HG03442 (cell line): ENCODE data around the gene PRSS36.
"Not testable (repeated sequence)": the region's sequence is repeated elsewhere in the genome, so short reads cannot be mapped to it uniquely, and the experiment has no call there.

Experiments used
- ATAC-seq: cut with Tn5 transposase; IDR thresholded peaks from one replicate; pipeline ENCODE4 v1.9.1; 2021; ENCODE audit warnings: mild to moderate bottlenecking, moderate library complexity; ENCODE audit not compliant: unreplicated experiment

Gene PRSS36

DNA sequence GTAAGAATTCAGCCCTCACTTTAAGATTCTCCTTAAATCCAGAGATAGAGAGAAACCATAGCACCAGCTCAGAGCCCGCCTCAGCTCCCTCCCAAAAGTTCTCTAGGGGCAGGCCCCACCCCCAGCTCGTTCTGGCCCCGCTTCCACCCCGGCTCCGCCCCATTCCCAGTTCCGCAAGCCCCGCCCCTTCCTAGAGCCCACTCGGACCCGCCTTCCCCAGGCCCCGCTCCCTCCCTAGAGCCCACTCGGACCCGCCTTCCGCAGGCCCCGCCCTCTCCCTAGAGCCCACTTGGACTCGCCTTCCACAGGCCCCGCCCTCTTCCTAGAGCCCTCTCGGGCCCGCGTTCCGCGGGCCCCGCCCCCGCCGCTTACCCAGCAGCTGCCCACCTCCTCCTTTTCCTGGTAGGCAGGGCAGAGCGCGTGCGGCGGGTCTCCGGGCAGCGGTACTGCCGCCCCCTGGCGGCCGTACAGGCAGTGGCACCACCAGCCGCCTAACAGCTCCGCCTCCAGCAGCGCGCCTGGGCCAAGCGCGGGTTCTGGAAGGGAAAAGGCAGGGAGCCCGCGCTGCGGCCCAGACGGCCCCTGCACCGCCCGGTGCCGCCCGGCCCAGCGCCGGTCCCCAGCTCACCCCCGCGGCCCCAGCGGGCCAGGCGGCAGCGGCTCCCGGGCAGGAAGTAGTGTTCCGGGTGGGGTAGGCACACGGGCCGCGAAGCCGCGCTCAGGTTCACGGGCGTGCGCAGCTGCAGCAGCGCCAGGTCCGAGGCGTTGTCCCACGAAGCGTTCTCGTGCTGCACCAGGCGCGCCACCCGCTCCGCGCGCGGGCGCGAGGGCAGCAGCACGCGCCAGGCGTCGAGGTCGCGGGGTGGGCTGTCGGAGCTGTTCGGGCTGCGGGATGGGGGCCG lies 7.5 kb downstream of the PRSS36 start:
- ATAC-seq, result peak; percentile 91

DNA sequence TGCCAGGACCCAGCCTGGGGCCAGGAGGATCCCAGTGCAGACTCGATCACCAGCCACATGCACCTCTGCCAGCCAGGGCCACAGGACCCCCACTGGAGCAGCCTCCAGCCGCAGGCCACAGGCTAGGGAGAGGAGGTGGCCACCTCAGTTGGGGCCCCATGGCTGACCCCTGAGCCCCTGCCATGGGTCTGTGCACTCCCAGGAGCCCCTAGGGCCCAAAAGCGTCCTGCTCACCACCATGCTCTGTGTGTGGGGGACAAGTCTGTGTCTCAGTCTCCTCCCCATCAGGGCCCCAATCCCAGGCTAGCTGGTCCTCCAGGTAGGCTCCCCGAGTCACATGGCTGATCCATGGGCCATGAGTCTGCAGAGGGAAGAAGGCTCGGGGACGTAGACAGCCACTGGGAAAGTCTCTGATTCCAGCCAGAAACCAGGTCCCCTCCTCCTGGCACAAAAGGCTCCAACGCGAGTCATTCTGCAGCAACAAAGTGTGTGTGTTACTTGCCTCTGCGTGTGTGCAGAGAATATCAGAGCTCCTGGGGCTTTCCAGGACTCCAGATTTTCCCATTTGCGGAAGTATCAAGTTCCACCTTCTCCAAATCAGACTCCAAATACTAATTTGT lies 8.3 kb downstream of the PRSS36 start:
- no peak for ATAC-seq

DNA sequence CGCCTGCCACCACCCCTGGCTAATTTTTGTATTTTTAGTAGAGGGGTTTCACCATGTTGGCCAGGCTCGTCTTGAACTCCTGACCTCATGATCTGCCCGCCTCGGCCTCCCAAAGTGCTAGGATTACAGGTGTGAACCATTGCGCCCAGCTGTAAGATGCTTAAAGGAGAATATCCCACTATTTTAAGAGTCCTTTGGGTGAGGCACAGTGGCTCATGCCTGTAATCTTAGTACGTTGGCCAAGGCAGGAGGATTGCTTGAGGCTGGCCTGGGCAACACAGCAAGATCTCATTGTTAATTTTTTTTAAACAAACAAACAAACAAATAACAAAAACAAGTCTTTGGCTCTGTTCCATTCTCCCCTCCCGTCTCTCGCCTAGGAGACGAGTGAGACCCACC lies 8.8 kb downstream of the PRSS36 start:
- not testable (repeated sequence) for ATAC-seq

DNA sequence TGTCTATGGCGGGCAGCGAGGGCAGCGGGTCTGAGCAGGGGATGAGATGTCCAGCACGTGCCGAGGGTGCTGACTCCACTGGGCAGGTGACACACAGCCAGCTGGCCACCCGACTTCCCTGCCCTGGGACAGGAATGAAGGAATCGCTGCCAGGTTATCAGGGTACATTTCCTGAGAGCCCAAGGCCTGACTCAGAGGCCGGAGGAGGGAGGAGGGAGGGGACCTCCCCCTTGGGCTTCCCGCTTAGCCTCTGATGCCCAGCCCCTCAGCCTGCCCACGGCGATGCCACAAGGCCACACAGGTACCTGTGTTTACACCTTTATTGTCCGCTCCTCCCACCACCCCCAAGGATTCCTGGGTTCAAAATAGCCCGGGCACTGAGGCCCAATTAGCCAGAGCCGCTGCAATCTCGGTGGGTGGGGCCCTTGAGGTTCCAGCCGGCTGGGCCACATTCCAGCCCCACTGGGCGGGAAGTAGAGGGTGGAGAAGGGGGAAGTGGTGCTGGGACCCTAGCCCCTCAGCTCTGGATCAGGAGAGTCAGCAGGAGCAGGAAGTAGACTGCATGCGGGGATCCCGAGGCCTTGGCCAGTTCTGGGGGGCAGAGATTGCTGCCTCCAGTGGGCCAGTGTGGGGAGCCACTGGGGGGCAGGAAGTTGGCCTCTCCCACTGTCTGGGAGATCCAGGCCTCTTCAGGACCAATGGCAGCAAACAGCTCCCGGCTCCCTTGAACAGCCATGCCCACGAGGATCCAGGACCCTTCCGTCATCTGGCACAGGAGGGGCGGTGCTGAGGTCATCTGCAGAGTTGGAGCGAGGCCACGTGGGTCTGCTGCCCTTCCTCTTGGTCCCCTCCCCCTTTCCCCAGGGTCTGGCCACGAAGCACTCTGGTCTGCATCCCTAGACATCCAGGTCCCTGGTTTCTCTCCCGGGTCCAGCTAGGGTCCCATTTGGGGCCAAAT lies 11.0 kb downstream of the PRSS36 start:
- ATAC-seq, result no peak

DNA sequence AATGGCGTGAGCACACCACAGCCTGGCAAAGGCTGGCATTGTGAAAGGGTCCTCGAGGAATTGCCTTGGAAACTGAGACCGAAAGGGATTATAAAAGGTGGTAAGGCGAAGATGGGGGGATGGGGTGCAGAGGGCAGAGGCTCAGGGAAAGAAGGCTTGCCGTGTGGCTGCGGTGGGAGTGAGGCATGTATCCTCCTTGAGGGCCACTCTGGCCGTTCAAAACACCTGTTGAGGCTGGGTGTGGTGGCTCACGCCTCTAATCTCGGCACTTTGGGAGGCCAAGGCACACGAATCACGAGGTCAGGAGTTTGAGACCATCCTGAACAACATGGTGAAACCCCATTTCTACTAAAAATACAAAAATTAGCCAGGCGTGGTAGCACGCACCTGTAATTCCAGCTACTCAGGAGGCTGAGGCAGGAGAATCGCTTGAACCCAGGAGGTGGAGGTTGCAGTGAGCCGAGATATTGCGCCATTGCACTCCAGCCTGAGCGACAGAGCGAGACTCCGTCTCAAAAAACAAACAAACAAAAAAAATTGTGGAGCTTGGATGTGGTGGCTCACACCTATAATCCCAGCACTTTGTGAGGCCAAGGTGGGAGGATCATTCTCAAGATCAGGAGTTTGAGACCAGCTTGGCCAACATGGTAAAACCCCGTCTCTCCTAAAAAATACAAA lies 12.9 kb downstream of the PRSS36 start:
- not testable (repeated sequence) for ATAC-seq

DNA sequence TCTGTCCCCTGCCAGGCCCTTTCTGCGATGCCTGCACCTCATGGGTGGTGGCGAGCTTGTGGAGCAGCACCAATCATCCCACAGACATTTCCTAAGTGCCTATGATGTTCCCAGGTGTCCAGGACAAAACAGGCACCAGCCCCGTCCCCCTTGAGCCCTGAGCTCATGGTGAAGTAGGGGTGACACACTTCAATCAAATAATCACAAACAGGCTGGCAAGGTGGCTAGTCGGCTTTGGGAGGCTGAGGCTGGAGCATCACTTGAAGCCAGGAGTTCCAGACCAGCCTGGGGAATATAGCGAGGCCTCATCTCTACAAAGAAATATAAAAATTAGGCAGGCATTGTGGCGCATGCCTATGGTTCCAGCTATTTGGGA lies 13.6 kb downstream of the PRSS36 start:
- ATAC-seq, result no peak

DNA sequence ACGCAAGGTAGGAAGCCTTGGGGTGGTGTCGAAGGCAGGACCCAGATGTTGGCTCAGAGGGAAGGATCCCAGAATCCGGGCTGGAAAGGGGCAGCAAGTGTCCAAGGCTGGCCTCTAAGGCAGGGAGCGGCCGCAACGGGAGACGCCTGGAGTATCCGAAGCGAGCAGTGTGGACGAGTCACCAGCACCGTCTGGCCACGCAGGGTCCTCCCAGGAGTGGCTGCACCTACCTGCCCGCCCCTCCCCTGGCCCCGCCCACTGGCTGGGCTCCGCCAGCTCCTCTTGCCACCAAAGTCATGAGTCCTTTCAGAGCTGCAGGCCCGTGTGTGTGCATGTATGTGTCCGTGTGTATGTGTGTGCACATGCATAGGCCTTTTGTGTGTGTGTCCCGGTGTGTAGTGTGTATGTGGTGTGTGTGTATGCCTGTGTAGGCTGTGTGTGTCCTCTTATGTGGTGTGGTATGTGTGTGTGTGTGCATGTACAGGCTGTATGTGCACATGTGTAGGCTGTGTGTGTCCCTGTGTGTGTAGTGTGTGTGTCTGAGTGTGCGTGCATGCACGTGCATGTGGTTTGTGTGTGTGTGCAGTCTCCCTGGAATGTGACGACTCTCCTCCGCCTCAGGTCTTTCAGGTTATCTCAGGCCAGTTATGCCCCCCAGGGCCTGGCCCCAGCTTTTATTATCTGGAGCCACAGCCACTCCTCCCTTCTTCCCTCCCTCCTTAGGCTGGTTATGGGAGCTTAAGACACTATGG lies 14.2 kb downstream of the PRSS36 start, which contains the start of gene PRSS8:
PRSS8 (minus strand) TSS at position 193 of the 752 bp plus-strand sequence. CDS start 229 bp downstream, outside the sequence.
- no peak for ATAC-seq

DNA sequence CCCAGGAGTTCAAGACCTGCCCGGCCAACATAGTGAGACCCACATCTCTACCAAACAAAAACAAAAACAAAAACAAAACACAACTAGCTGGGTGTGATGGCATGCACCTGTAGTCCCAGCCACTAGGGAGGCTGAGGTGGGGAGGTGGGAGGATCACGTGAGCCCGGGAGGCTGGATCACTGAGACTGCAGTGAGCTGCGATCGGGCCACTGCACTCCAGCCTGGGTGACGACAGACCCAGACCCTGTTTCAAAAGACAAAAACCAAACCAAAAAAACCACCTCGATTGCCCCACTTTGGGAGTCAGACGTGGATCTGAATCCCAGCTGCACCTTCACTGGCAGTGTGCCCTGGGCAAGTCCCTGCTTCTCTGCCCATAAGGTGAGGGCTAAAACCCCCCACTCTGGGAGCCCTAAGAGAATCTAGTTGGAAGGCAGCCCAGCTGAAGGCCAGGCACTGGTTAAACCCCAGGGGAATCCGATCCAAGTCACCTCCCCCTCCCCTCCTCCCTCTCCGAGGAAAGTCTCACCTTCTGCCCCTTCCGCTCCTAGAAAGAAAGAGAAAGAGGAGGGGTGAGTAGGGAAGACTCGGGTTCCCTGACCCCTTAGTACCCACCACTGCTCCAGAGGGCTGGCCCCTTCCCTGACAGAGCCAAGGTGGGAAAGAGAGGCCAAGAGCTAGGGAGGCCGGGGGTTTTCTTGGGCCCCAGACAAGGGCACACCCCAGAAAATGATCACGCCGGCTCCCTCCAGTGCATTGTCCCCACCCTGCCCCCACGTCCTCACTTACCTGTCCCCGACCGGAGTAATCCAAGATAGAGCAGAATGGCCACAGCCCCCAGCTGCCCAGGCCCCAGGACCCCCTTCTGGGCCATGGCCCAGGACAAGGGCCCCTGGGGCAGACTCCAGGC lies 15.0 kb downstream of the PRSS36 start:
- no peak for ATAC-seq

DNA sequence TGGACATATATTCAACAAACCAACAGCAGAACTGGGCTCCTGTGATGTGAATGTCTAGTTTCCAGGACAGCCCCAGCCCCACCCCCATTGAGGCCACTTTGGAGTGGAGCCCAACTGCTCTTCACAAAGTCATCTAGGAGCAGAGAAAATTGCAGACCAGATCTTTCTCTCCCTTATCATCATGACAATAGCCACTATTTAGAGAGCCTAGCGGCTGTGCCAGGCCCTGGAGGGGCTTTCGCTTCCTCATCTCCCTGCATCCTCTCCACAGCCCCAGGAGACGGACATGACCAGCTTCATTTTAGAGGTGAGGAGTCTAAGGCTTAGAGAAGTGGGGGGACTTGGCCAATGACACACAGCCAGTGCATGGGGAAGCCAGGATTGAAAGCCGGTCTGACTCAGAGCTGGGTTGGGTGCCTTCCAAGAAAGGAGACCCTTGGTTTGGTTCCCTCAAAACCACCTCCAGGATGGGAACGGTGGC lies 15.7 kb downstream of the PRSS36 start:
- ATAC-seq, result no peak

DNA sequence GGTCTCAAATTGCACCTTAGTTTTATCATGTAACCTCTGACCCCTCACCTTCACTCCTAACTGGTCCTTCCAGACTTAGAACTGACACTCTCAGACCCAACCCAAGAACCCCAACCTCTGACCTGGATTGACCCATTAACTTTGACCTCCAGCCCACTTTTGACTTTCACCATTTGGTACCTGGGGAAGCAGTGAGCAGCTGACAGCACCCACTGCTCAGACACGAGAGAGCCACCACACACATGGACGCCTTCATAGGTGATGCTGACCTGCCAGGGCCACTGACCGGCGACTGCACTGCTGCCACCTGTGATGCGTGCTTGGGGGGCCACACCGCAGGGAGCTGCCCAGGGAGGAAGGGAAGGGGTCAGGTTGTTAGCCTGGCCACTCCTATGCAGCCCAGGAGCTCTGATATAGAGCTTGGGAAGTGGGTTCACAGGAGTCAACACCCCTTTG lies 16.8 kb downstream of the PRSS36 start:
- ATAC-seq, result no peak

DNA sequence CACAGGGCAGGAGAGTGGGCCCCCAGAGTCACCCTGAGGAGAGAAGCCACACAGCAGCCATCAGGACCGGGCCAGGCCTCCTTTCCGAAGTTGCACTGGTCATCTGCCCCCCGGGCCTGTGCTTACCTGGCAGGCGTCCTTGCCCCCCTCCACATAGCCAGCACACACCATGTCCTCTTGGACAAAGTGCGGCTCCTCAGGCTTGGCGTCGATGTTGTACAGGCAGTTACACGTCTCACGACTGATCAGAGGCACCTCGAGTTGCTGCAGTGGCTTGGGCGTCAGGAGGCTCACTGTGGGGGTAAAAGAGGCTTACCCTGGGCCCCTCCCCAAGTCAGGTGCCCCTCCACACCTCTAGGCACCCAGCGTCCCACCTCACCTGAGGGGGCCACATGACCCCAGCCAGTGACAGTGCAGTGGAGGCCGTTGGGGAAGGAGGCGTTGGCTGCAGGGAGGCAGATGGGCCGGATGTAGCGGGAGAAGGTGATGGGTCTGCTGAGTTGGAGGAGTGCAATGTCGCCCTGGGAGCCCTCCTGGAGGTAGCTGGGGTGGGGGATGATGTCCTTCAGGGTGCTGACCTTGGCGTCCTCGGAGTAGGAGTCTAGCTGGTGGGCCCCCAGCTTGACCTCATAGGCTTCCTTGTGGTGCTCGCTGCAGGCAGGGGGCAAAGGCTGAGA lies 17.4 kb downstream of the PRSS36 start:
- no peak for ATAC-seq

DNA sequence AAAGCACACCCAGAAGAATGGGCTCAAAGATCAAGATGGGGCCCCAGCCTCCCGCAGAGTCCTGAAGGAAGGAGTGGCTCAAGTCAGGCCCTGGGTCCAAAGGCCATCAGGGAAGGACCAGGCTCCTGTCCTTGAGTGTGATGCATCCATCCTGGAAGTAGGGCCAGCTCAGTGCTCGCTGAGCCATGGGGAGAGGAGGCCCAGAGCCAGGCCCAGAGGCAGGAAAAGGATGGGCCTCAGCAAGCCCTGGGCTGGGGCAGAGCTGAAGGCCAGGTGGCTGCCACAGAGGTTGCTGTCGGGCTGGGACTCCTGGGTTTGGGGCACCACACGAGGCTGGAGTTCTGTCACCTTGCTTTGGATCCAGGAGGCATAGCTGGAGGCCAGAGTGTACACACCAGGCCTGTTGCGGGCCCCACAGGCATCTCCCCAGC lies 18.0 kb downstream of the PRSS36 start:
- no peak for ATAC-seq

DNA sequence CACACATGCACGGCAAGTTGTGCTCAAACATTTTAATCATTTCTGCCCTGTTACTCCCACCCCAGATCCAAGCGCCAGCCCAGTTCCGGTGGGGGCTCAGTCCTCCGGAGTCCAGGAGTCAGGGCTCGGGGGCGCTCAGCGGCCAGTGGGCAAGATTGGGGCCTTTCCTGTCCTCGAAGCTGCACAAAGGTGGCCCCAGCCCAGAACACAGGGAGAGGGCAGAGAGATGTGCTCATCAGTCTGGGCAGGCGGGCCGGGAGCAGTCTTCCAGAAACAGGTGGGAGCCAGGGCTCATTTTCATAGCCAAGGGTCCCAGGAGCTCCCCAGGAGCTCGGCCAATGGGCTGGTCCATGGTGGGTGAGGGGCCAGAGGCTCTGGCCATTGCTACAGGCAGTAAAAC lies 18.4 kb downstream of the PRSS36 start:
- ATAC-seq, result no peak

DNA sequence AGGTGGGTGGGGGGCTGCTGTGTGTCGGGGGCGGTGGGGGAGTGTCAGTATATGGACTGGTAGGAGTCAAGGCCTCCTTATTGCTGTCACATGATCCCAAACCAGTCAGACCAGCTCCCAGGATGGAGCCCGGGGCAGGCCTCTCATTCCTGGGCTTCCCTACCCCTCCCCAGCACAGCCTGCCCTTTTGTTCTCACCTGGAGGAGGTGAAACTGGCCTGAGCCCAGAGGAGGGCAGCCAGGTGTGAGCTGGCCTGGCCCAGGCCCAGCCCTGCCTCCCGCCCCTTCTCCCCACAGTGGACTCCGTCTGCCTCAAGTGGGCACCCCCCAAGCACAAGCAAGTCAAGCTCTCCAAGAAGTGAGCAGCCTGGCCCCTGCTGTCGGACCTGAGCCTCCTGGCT lies 19.0 kb downstream of the PRSS36 start:
- no peak for ATAC-seq

DNA sequence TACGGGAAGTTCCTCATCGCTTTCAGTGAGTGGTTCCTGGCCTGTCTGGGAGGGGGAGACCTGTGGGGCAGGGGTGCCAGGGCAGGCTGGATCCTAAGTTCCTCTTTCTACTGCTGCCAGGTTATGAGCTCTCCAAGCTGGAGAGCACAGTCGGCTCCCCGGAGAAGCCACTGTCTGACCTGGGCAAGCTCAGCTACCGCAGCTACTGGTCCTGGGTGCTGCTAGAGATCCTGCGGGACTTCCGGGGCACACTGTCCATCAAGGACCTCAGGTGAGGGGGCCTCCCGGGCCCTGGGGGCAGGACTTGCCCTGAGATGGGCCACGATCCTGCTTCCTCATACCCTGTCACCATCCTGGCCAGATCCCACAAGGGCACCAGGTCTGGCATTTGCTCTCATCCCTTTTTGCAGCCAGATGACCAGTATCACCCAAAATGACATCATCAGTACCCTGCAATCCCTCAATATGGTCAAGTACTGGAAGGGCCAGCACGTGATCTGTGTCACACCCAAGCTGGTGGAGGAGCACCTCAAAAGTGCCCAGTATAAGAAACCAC lies 19.5 kb downstream of the PRSS36 start:
- no peak for ATAC-seq

DNA sequence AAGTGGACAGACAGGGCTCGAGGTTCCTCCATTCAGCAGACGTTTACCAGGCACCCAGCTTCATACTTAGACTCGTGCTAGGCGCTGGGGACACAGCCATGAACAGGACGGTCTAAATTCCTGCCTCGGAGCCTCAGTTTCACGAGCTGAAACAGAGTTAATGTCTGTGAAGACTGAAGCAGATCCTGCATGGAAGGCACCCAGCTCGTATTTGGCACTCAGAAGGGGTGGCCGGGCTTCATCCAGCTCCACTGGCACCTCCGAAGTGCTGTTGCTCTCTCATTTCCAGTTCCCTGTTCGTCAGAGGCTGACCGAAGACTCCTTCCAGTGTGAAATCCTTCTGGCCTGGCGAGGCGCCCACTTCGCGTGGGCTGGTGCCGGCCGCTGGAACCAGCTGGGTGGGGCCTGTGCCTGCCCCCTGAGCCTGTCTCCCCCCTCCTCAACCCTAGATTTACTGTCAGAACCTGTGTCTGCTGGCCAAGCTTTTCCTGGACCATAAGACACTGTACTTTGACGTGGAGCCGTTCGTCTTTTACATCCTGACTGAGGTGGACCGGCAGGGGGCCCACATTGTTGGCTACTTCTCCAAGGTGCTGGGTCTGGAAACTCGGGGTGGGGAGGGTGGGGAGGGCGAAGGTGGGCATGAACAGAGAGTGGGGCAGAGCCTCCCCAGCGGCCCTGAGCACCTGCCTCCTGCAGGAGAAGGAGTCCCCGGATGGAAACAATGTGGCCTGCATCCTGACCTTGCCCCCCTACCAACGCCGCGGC lies 20.1 kb downstream of the PRSS36 start:
- ATAC-seq, result no peak
